ENCODE data around the gene TCF20. TPM values are rescaled to one million over a fixed set of nuclear protein-coding genes. Genes with fewer than 3 reads are reported as not detected.

Gene TCF20
- total RNA-seq, 1 donor from 2014 or later, result 60.7 TPM

GRCh38 chr22:42300259-42301076 lies 30.0 kb upstream of the TCF20 start:
- no peak for DNase-seq

GRCh38 chr22:42299586-42300258 lies 29.3 kb upstream of the TCF20 start:
- DNase-seq, result no peak

- DNase-seq, result no peak
Observed at GRCh38 chr22:42298746-42299145, 28.3 kb upstream of the TCF20 start.

- no peak for DNase-seq
Observed at GRCh38 chr22:42297778-42298177, 27.3 kb upstream of the TCF20 start.

GRCh38 chr22:42296883-42297282 lies 26.4 kb upstream of the TCF20 start:
- no peak for DNase-seq

- DNase-seq, result peak; percentile 61
Observed at GRCh38 chr22:42296381-42296853, 26.0 kb upstream of the TCF20 start.

- no peak for DNase-seq
Observed at GRCh38 chr22:42294034-42294985, 23.9 kb upstream of the TCF20 start.

- DNase-seq, result no peak
Observed at GRCh38 chr22:42292732-42293520, 22.5 kb upstream of the TCF20 start.

- DNase-seq, result no peak
Observed at GRCh38 chr22:42291287-42291686, 20.8 kb upstream of the TCF20 start.

- no peak for DNase-seq
Observed at GRCh38 chr22:42289671-42290541, 19.5 kb upstream of the TCF20 start.

- no peak for DNase-seq
Observed at GRCh38 chr22:42288791-42289190, 18.3 kb upstream of the TCF20 start.

- DNase-seq, result no peak
Observed at GRCh38 chr22:42287174-42287890, 16.9 kb upstream of the TCF20 start.

- DNase-seq, result no peak
Observed at GRCh38 chr22:42286205-42286604, 15.8 kb upstream of the TCF20 start.

GRCh38 chr22:42285604-42286003 lies 15.2 kb upstream of the TCF20 start:
- DNase-seq, result no peak

- no peak for DNase-seq
Observed at GRCh38 chr22:42284643-42285181, 14.3 kb upstream of the TCF20 start.

- no peak for DNase-seq
Observed at GRCh38 chr22:42284202-42284591, 13.7 kb upstream of the TCF20 start.

GRCh38 chr22:42283278-42284201 lies 13.1 kb upstream of the TCF20 start:
- DNase-seq, result no peak

- no peak for DNase-seq
Observed at GRCh38 chr22:42282943-42283277, 12.5 kb upstream of the TCF20 start.

All from occipital lobe (tissue), 2 donors.